ENCODE measurements around the gene CRIP3. TPM values are rescaled to one million over a fixed set of nuclear protein-coding genes. Genes with fewer than 3 reads are reported as not detected.

CRIP3 gene
- total and polyA plus RNA-seq, 2 of the 8 experiments (the other 6 are each of a cell fraction or from before 2014, with no cell fraction given), result 34.0 to 46.3 TPM

- DNase-seq (ENCODE audit: low read depth in 1 of 2, low spot score in 2 of 2) (no peak), FAIRE-seq (no peak)
- no peak overlapping the region for H3K23ac ChIP-seq (ENCODE audit: insufficient read length)
- H3K18ac ChIP-seq (ENCODE audit: extremely low read depth, low read length), result no peak overlapping the region
- H3K23me2 ChIP-seq (ENCODE audit: low read depth, low read length), result no peaks in the 10 kb centered on the region; the same call in 1 of the 2 replicates
- no peak overlapping the region for H2AK5ac ChIP-seq (ENCODE audit: low read depth, low read length)
- no peak overlapping the region for H2AFZ ChIP-seq (ENCODE audit: low read length)
- H4K20me1 ChIP-seq (replicated peaks in 1 of 2; ENCODE audit: control insufficient read depth in 1 of 2, insufficient read depth in 2 of 2, low read length in 2 of 2), result no peaks in the 10 kb centered on the region
- no peak overlapping the region for H2BK20ac ChIP-seq (ENCODE audit: low read length)
- no peaks in the 10 kb centered on the region; a peak in 1 of 7 replicates for H3K4me1 ChIP-seq (replicated peaks in 1 of 4; ENCODE audit: control insufficient read depth in 3 of 4, insufficient read depth in 4 of 4, low read length in 3 of 4)
- no peak overlapping the region for H2BK15ac ChIP-seq (ENCODE audit: low read length)
- no peak overlapping the region for H3K14ac ChIP-seq (ENCODE audit: insufficient read length)
- H2BK5ac ChIP-seq (ENCODE audit: low read depth, low read length), result no peak overlapping the region
- no peak overlapping the region for H4K8ac ChIP-seq (ENCODE audit: extremely low read depth, insufficient read depth, low read length)
- 94% methylated on average over 4 of the region's 4 CpGs; no CpG with 5 or more reads in 1 of the 2 experiments for WGBS, 2 experiments (ENCODE audit: extremely low coverage in 1 of 2, insufficient coverage in 1 of 2, insufficient read length in 1 of 2, insufficient replicate concordance in 2 of 2, low coverage in 1 of 2, low lambda C conversion rate in 2 of 2, missing lambda C conversion rate in 1 of 2)
- H3K27ac ChIP-seq (ENCODE audit: low read depth, low read length), result no peak overlapping the region
- POLR2A ChIA-PET (ENCODE audit: partially characterized antibody), result interaction anchor here (0.6 kb wide), 1 partner anchor 500 kb away, joined by 3 read pairs; no protein-coding TSS in a partner anchor
- CTCF ChIA-PET (ENCODE audit: partially characterized antibody), result interaction anchor here (0.6 to 5.4 kb wide), 10 partner anchors 13 to 303 kb away, joined by 3 to 78 read pairs (median 3); partner anchors contain the start of gene CRIP3
- no peak overlapping the region for H2BK120ac ChIP-seq (replicated peaks; ENCODE audit: low read depth, low read length)
- peaks cover 7 to 24% (median 21%) of the 10 kb centered on the region in 4 experiments; a peak in 7 of 8 replicates for H3K36me3 ChIP-seq (ENCODE audit: control insufficient read depth in 2 of 4, insufficient read depth in 4 of 4, low read length in 3 of 4)
- no peaks in the 10 kb centered on the region for H3K79me1 ChIP-seq (ENCODE audit: low read depth, low read length)
- H3K4ac ChIP-seq (replicated peaks; ENCODE audit: insufficient read length, low read depth, low read length), result no peak overlapping the region
- no peaks in the 10 kb centered on the region for H3K79me2 ChIP-seq (ENCODE audit: control insufficient read depth in 1 of 2, insufficient read depth in 2 of 2, low read length in 2 of 2)
- H3K4me2 ChIP-seq (ENCODE audit: insufficient read depth in 1 of 2, low read depth in 2 of 2, low read length in 2 of 2), result no peak overlapping the region
- H3K27me3 ChIP-seq (replicated peaks in 1 of 4; ENCODE audit: control insufficient read depth in 3 of 4, extremely low read depth in 1 of 4, insufficient read depth in 3 of 4, low read length in 3 of 4), result no peaks in the 10 kb centered on the region
- H4K5ac ChIP-seq (ENCODE audit: insufficient read length, low read depth, low read length), result no peak overlapping the region
- no peak overlapping the region for H4K91ac ChIP-seq (replicated peaks; ENCODE audit: insufficient read length, low read length)
- H3K4me3 ChIP-seq (ENCODE audit: extremely low read depth in 1 of 4, insufficient read depth in 2 of 4, low read depth in 3 of 4, low read length in 4 of 4), result no peak overlapping the region
- no peak overlapping the region for H2BK12ac ChIP-seq (ENCODE audit: low read depth, low read length)
- H3K9ac ChIP-seq (replicated peaks in 1 of 4; ENCODE audit: extremely low read depth in 1 of 4, low read depth in 3 of 4, low read length in 3 of 4), result no peak overlapping the region
- no peak overlapping the region for H3K56ac ChIP-seq (replicated peaks; ENCODE audit: insufficient read length, low read depth, low read length)
- peaks cover 0 to 6% of the 10 kb centered on the region in 2 experiments; a peak in 1 of 4 replicates for H3K9me3 ChIP-seq (ENCODE audit: insufficient read depth in 2 of 2, low read depth in 1 of 2, low read length in 1 of 2)
- no peak for TF ChIP-seq EGR1 (IDR thresholded peaks at IDR 0.05; ENCODE audit: borderline replicate concordance, low read depth, low read length)
- TF ChIP-seq BACH1 (IDR thresholded peaks at IDR 0.05; ENCODE audit: low read length), result no peak
- TF ChIP-seq MAX (IDR thresholded peaks at IDR 0.05), result no peak
- no peak for TF ChIP-seq KDM1A (IDR thresholded peaks at IDR 0.05; ENCODE audit: borderline replicate concordance, low read length)
- no peak for TF ChIP-seq NANOG (IDR thresholded peaks at IDR 0.05; ENCODE audit: insufficient read depth, low read depth, low read length, poor library complexity, severe bottlenecking)
- no peak for TF ChIP-seq NRF1 (IDR thresholded peaks at IDR 0.05; ENCODE audit: low read depth, low read length)
- no peak for TF ChIP-seq SIX5 (IDR thresholded peaks at IDR 0.05; ENCODE audit: low read depth, low read length)
- no peak for TF ChIP-seq CHD1 (IDR thresholded peaks at IDR 0.05; ENCODE audit: low read depth, low read length)
- no peak for TF ChIP-seq GABPA (IDR thresholded peaks at IDR 0.05; ENCODE audit: borderline replicate concordance, insufficient read depth, low read length)
- no peak for TF ChIP-seq RAD21 (IDR thresholded peaks at IDR 0.05 in 1 of 2, conservative IDR thresholded peaks at IDR 0.05 in 1 of 2; ENCODE audit: low read depth in 2 of 2, low read length in 2 of 2)
These were observed 30.5 kb upstream of the CRIP3 start for GRCh38 chr6:43339168-43339567.
